Left forelimb (tissue), 1 donor: ENCODE data around the gene CXorf58.
"Not testable (repeated sequence)": the region's sequence is repeated elsewhere in the genome, so short reads cannot be mapped to it uniquely, and the experiment has no call there.

ENCODE experiments used
- DNase-seq: peaks from one replicate; pipeline ENCODE4 v3.0.0-alpha.2; 2018; ENCODE audit warnings: low spot score

Gene CXorf58, protein sequence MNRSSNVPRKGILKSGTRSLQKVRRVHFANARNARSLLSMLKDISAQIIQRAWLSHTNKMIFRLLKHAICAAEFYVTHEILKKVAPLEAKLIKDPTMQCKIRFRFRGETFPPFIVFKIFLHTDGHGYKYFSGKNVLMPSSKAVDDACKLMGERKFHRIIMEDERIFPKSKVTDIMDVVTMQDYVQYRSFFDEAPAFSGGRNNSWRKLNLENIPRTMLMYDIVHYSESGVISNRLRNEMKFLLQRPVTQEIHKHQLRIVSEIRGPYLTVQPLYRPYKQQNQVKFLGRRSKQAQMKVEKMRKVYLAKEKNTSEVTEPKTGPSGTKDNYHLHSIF

DNA sequence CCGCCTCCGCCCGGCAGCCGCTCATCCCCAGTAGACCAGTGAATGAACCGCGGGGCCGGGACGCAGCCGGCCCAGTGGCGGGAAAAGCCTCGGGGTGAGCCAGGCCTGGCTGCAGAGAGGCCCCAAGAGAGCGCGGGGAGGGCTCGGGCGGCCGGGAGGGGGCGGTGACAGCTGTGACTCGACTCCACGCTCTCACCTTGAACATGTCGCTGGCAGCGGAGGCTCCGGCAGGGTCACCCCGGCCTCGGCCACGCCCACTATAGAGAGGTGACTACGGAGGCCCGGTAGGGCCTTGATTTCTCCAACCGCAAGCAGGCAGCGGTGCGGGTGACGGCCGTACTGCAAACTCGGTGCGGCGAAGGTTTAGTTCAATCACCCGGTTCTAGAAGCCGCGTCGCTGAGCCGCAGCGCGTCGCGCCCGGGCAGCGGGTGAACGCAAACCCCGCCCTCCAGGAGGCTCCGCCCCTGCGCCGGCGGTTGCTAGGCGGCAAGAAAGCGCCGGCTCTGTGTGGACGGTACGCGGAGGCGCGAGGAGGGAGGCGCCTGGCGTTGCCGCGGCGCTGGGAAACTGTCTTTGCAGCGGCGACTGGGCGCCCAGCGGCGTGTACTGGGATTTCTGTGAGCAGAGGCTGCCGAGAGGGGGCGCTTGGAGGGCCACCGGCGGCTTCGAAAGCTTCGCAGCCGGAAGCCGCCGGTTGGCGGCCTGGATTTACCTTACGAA, at the start of gene CXorf58, which contains the start of gene APOO:
CXorf58 (plus strand) TSS at position 509 of the 721 bp plus-strand sequence. CDS start 2,297 bp downstream, outside the sequence.
APOO (minus strand) TSS at position 441 of the 721 bp plus-strand sequence; CDS start at position 205, 236 bp downstream.
- DNase-seq = peak; percentile 90

DNA sequence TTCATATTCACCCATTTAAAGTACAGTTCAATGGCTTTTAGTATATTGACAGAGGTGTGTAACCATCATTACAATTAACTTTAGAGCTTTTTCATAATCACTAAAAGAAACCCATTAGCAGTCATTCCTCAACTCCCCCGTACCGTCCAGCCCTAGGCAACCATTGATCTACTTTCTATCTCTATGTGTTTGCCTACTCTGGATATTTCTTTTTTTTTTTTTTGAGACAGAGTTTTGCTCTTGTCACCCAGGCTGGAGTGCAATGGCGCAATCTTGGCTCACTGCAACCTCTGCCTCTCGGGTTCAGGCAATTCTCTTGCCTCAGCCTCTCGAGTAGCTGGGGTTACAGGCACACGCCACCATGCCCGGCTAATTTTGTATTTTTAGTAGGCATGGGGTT, 48.6 kb upstream of the CXorf58 start:
- DNase-seq = not testable (repeated sequence)

DNA sequence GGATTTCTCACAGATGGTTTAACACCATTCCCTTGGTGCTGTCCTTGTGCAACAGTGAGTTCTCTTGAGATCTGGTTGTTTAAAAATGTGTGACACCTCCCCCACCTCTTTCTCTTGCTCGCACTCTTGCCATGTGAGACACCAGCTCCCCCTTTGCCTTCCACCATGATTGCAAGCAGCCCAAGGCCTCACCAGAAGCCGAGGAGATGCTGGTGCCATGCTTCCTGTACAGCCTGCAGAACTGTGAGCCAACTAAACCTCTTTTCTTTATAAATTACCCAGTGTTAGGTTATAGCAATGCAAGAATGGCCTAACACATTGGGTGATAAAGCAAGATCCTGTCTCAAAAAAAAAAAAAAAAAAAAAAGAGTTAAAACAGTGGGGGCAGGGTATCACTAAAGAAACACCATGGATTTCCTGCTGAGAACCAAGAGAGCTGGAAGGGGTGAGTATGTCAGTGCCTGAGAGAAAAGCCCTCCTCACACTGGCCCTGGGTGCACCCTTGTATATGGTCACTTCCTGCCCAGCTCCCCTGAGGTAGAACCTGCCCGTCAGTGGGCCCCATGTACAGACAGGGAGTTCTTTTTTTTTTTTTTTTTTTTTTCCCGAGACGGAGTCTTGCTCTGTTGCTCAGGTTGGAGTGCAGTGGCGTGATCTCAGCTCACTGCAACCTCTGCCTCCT, 46.5 kb upstream of the CXorf58 start:
- no peak for DNase-seq

DNA sequence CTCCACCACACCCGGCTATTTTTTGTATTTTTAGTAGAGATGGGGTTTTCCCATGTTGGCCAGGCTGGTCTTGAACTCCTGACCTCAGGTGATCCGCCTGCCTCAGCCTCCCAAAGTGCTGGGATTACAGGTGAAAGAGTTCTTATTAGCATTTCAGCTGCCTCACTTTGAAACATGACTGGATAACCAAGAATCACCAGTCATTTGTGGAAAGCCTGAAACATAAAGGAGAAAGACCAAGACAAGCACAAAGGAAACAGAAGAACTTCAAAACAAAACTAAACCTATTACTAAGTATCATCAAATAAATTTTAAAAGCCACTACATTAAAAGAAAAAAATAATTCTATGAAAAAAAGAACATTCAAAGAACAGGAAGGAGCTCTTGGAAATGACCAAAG, 45.9 kb upstream of the CXorf58 start:
- not testable (repeated sequence) for DNase-seq

DNA sequence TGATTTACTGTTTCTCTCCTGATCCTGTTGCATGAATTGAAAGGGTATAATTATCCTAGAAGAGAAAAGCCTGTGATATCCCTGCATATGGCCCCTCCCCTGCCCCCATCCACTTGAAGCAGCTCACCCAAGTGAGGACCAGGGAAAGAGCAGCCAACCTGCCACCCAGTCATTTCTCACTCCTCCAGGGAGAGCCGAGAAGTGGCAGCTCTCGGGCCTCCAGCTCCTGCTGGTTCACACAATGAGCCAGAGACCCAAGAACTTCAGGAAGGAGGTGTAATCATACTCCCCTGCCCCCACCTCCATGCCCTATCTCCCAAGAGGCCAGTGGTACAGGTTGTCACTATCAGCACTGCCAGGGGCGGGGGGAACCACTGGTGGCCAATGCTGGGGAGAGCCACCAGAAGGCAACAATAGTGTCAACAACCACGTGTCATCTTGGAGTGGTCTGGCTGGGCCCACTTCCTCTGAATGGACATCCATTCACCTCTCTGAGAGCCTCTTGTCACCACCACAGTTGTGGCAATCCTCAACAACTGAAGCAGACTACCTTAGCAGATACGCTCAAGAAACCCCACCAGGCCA, 43.0 kb upstream of the CXorf58 start:
- no peak for DNase-seq

DNA sequence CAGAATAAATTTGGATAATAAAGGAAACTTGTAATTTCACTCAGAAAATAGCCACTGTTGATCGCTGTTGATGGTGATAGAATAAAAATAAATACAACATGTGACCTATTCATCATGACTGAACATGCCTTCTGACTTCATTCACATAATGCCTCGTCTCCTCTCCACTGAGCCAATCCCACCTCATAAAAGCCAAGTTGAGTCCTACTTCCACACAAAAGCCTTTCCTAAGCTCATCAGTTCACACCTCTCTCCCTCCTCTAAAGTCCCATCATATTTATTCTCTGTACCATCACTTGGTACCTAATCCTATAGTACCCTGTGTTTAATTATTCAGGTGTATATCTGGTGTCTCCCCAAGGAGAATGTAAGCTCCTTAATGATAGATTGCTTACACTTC, 37.8 kb upstream of the CXorf58 start:
- no peak for DNase-seq

DNA sequence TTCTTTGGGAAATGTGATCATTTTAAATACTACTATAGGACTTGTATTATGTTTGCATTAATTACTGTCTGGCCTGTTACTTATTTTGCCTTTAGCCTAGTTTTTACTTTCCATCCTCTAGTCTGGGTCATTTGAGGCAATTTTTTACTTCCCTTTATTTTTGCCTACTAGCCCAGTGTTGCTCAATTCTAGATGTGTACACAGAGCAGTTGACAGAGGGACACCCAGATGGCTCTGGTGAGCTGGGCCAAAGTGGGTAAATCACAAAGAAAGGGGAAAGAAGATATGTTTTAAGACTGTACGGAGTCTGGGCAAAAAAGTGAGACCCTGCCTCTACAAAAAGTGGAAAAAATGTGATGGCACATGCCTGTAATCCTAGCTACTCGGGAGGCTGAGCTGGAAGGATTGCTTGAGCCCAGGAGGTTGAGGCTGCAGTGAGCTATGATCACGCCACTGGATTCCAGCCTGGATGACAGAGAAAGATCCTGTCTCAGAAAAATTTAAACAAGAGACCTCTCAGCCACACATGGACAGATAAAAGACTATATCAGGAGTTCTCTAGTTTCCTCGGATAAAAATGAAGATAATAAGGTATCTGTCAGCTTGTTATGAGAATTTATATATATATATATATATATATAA, 35.8 kb upstream of the CXorf58 start:
- DNase-seq = no peak

DNA sequence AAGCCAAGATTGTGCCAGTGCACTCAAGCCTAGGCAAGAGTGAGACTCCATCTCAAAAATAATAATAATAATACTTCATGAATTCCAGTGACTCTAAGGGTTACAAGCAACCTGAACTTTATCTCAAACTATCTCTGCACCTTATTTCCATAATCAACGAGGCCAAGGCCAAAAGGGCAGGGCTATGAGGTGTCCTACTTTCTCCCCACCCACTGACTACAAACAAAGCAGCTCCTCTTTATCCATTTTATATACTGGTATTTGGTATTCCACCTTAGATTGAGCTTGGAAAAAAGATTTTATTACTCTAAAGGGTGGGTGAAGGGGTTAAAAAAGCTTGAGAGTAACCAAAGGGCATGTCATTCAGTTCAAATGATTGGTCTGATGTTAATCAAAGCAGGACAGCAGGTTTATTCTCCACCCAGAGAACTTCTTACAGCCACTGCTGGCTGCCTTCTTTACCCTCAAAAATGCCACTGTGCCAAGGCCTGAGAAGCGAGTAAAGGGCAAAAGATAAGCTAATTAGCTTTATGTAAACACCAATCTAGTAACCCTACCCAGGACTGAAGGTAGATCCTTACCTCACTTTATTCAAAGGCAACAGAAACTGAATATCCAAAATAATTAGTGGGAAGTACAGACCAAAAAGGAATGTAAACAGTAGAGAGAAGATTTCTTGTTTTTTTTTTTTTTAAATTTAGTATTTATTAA, 28.3 kb upstream of the CXorf58 start:
- no peak for DNase-seq

DNA sequence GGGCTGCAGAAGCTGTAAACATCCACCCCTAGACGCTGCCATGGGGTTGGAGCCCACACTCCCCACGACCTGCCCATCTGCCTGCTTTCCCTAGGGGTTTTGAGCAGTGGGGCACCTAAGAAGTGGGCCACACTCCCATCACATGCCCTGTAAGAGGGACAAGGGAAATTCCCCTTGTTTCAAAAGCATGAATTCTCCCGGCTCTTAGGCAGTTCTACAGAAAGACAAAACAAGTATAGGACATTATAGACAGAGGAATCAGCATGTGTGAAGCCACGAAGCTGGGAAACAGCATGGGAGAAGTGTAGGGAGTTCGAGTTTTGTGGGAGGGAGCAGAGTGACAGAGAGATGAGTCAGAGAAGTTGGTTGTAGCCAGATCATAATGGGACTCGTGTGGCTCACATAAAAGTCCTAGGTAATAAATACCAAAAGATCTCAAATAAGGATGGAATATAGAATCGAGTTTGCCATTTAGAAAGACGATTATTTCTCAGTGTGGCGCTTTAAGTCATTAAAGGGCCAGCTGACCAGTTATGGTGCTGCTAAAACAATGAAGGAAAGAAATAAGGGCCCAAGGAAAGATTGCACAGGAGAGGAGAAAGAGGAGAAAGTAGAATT, 24.0 kb upstream of the CXorf58 start:
- DNase-seq = no peak

DNA sequence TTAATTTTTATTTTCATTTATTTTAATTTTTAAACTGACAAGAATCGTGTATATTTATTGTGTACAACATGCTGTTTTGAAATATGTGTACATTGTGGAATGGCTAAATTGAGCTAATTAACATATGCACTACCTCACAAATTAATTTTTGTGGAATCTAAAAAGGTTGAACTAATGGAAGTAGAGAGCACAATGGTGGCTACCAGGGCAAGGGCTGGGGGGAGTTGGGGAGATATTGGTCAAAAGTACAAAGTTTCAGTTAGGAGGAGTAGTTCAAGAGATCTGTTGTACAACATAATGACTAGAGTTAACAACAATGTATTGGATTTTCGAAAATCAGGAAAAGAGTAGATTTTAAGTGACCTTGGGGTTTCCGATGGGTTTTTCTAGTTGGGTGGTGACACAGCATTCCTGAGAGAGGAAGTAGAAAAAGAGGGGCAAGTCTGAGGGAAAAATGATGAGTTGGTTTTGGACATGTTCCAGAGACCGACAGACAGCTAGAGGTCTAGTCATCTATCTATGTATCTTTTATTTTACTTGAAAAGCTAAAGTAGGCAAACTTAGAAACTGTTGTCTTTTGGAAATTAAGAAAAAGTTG, 23.3 kb upstream of the CXorf58 start:
- DNase-seq = no peak

DNA sequence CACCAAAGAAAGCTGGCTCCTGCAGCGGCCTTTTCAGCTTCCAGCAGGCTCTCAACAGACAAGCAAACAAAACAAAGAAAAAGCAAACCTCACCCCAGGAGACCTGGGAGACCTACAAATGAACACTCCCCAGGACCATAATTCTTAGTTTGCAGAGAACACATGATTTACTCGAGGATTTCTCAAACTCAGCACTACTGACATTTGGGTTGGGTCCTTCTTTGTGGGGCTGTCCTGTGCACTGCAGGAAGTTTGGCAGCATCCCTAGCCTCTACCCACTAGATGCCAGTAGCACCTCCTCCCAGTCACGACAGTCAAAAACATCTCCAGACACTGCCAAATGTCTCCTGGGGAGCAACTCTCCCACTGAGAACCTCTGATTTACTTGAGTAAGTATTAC, 22.0 kb upstream of the CXorf58 start:
- no peak for DNase-seq

DNA sequence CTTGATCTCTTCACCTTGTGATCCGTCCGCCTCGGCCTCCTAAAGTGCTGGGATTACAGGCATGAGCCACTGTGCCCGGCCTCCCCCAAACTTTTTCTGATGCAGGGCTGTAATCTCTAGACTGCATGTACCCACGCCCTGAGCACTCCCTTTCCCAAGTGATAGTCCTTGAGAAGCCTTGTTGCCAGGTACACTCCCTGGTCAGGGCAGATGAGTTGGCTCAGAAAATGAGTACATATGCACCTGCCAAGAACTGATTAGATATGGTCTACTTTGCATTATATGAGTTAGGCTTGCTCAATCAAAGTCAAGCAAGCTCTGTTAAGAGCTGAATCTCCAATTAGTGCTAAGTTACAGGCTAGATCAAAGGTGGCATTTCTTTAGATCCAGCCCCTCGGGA, 20.4 kb upstream of the CXorf58 start:
- no peak for DNase-seq

DNA sequence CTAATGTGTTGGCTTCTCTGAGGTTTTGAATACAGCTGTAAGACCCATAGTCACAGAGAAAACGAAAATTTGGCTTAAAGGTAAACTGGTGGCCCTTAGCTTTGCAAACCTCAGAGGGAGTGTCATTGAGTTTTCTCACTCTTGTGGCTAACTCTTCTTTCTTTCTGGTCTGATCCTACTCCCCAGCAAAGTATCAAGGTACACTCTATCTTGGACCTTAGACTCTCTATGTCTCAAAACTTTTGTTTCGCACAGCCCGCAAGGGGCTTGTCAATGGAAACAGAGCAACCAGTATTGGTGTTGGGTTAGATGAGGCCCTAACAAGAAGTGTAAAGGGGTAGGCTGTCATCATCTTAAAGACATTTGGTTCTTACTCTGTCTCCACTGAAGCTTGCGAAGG, 19.9 kb upstream of the CXorf58 start:
- no peak for DNase-seq

DNA sequence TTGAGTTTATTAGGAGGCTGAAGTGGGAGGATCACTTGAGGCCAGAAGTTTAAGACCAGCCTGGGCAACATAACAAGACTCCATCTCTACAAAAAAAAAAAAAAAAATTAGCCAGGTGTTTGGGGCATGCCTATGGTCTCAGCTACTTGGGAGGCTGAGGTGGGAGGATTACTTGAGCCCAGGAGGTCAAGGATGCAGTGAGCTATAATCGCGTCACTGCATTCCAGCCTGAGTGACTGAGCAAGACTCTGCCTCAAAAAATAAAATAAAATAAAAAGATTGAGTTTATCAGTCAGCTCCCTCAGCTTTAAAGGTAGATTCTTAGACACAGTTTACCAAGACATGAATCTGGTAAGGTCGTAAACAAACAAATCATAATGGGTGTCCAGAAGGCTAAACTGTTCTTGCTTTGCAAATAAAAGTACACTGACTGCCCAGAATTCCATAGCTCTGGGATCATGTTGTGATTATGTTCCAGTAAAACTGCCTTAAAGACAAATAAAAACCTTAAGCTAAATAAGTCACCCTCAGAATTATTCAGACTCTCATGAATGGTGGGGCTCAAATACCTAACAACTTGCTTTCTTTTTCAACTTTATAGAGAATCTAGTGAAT, 18.8 kb upstream of the CXorf58 start:
- no peak for DNase-seq

DNA sequence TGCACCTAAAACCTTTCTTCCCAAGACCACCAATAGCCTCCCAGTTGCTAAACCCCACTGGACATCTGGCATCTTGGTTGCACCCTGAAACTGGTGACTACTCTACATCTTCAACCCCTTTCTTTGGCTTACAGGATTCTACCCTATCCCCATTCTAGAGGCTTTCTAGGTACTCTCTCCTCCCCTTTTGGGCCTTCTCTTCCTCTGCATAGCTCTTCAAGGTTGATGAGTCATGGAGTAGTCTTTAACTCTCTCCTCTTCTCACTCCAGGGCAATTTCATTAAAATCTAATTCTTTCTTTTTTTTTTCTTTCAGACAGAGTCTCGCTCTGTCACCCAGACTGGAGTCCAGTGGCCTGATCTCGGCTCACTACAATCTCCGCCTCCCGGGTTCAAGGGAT, 16.9 kb upstream of the CXorf58 start:
- no peak for DNase-seq

DNA sequence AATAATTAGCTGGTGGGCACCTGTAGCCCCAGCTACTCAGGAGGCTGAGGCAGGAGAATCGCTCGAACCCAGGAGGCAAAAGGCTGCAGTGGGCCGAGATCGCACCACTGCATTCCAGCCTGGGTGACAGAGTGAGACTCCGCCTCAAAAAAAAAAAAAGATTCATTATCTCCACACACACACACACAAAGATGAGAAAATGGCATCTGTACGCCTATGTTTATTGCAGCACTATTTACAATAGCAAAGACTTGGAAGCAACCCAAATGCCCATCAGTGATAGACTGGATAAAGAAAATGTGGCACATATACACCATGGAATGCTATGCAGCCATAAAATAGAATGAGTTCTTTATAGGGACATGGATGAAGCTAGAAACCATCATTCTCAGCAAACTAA, 12.8 kb upstream of the CXorf58 start:
- DNase-seq = not testable (repeated sequence)

DNA sequence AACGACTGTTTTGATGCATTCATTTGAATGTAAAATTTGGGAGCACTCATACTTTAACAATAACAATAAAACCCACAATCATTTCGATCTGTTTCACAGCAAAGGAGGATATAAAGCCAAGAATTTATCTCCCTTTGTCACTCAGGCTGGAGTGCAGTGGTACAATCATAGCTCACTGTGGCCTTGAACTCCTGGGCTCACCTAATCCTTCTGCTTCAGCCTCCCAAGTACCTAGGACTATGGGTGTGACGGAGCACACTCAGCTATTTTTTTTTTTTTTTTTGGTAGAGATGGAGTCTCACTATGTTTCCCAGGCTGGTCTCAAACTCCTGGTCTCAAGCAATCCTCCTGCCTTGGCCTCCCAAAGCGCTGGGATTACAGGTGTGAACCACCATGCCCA, 11.3 kb upstream of the CXorf58 start:
- DNase-seq = not testable (repeated sequence)

DNA sequence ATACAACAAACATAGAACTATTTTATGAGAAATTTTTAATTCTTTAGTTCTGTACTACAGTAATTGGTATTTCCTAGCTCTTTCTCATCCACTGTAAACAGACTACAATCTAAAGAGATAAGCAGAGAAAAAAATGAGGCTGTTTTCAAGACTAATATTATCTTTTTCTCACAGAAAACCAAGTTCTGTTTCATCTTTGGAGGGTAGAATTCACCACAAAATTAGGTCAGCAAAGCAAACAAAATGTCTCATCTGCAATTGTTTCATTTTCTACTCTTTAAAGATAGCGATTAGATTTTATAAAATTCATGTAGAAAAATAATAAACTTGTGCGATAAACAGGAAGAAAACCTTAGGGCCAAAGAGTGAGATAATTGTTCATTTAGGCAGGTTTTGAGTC, 10.8 kb upstream of the CXorf58 start:
- DNase-seq = no peak

DNA sequence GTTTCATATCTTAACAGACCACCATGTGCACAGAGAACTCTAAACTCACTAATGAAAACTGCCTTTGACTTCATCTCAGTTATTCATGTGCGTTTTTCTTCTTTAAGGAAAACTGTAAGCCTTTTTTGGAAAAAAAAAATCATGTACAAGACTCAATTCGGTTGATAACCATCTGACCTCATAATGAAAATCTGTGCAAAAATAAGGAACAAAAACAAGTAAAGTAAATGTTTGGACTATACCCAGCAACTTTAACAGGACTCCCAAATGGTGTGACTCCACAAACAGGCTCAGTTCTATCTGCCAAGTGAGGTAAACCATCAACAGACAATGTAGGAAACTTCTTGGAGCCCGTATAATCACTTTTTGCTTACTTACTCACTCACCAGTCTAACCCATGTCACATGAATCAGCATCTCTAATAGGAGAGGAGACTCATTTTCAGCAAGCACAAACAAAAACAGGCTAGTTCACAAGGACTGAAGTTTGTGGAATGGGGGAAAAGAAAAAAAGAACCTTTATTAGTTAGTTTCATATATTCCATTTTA, 9.3 kb upstream of the CXorf58 start:
- DNase-seq = no peak
